AG09319 (cell line): ENCODE data around the gene ZFPM1.

Experiments
- DNase-seq: peaks from one replicate; pipeline ENCODE4 v3.0.0-alpha.2; 2010; ENCODE audit warnings: low read depth; ENCODE audit errors: extremely low read depth
- CTCF ChIP-seq: IDR thresholded peaks from 2 replicates; pipeline ENCODE4 v1.5.1; 2011; ENCODE audit warnings: low read depth, mild to moderate bottlenecking, inconsistent platforms, low read length, moderate library complexity

Gene ZFPM1

DNA sequence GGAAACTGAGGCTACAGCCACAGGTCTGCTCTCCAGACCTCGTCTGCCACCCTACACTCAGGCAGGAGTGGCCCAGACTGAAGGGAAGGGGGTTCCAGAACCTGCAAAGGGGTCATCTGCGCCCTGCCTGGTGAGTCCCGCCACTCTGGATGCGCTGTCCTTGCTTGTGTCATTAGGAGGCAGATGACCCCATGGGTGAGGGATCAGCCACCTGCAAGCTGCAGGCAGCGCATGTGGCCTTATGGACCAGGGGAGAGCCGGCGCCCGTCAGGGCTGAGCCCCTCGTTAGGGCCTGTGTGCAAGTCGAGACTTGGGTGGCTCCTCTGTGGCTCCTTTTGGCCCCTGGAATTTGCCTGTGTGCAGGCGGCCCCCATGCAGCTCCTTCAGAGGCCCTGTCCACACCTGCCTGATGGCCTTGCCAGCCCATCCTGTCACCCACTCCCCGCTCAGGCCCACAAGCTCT, 5.7 kb downstream of the ZFPM1 start:
- no peak for TF ChIP-seq CTCF
- no peak for DNase-seq

DNA sequence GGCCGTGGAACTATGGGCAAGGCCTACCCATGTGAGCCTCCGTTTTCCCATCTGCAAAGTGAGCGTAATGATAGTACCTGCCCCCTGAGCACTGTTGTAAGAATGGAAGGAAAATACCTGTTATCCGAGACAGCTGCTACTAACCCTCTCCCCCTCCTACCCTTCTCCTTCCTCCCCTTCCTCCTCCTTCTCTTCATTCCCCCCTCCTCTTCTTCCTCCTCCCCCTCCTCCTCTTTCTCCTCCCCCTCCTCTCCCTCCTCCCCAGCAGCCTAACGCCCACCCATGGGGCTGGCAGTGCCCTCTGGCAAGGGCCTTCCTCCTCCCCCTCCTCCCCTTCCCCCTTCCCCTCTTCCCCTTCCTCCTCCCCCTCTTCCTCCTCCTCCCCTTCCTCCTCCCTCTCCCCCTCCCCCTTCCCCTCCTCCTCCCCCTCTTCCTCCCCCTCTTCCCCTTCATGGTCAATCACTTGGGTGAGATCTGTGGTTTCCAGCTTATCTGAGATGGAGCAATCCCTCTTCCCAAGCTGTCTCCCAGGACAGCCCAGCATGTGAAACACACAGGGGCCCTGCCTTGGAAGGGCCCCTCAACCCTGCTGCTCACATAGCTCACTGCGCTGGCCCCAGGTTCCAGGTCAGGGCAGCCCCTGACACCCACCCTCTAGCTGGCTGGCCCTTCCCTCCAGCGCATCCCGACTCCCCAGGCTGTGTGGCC, 6.4 kb downstream of the ZFPM1 start:
- no peak for TF ChIP-seq CTCF
- DNase-seq, result no peak

- no peak for TF ChIP-seq CTCF
- DNase-seq, result no peak
These were observed 7.6 kb downstream of the ZFPM1 start for GRCh38 chr16:88460496-88461330.

DNA sequence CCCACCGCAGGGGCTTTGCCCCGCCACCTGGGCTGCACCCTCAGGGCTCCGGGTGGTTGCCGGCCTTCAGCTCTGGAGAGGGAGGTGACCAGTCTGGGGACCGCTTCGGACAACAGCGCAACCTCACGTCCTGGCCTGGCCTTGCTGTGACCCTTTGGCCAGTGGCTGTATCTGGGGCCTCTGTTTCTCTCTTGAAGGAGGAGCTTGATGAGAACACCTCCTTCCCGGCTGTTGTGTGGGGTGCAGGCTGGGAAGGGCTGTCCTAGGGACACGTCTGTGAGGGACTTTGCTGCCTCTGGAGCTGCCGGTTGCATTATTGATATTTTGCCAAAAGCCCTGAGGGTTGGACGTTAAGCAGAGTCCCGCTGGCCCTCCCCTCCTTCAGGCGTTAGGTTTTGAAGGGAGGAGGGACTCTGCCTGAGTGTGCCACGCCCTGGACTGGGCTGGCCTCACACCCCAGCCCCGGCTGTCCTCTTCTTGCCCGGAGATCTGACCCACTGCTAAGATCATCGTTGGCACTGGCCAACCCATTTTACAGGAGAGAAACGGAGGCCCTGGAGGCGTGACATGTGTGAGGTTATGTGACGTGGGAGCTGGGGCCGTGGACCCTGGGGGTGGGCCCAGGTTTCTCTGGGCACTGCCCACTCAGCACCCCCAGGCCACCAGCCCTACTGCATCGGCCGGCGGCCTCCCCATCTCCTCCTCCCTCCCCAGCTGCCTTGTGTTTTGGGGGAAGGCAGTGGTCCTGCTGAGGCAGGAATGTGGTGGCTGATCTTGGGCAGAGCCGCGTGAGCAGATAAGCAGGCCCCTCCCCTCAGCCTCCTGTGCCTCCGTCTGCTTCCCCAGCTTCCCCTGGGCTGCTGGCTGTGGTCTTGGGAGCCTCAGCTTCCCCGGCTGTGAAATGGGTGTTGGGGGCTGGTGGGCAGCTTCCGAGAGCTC, 8.5 kb downstream of the ZFPM1 start:
- TF ChIP-seq CTCF, result no peak
- DNase-seq, result no peak

- no peak for DNase-seq
- TF ChIP-seq CTCF, result no peak
These were observed 9.3 kb downstream of the ZFPM1 start for GRCh38 chr16:88462396-88462795.

DNA sequence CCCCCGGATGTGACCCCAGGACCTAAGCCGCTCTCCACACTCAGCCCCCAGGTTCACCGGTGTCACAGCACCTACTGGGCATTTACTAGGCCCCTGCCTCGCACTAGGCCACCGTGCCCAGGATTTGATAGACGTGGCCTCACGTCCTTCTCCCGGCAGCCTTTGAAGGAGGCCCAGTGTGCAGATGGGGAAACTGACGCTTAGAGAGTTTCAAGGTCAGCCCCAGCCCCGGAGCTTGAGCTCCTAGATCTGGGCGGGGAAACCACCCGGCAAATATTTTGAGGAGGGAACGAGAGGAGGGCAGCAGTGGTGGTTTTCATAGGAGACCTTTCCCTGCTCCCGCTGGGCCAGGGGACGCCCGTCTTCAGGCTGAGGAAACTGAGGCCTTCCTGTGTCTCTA, 10.3 kb downstream of the ZFPM1 start:
- no peak for TF ChIP-seq CTCF
- no peak for DNase-seq
